Astrocyte (in vitro differentiated cells and primary cell): ENCODE measurements around the gene RAET1G.

ENCODE experiments used
- EZH2 ChIP-seq: IDR thresholded peaks from 2 replicates; pipeline ENCODE4 v1.6.1; 2012; ENCODE audit warnings: mild to moderate bottlenecking, low read length, inconsistent platforms; ENCODE audit not compliant: insufficient read depth
- TF ChIP-seq, protein P1 (sequence below): IDR thresholded peaks from 2 replicates; pipeline ENCODE4 v1.5.1; 2011; ENCODE audit warnings: low read depth, mild to moderate bottlenecking, inconsistent platforms, low read length, moderate library complexity; ENCODE audit not compliant: insufficient read depth

DNA sequence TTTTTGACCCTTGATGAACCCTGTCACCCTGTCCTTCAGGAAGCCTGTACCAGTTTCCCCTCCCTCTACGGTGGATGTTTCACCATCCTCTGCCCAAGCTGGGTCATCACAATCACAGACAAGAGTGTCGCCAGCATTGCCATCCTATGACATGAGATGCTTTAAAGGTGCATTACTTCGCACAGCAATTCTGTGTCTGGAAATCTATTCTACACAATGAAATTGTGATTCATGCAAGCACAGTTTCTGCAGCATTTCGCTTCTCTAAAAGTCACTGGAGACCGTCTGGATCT, 16.4 kb upstream of the RAET1G start:
- TF ChIP-seq, protein P1, sequence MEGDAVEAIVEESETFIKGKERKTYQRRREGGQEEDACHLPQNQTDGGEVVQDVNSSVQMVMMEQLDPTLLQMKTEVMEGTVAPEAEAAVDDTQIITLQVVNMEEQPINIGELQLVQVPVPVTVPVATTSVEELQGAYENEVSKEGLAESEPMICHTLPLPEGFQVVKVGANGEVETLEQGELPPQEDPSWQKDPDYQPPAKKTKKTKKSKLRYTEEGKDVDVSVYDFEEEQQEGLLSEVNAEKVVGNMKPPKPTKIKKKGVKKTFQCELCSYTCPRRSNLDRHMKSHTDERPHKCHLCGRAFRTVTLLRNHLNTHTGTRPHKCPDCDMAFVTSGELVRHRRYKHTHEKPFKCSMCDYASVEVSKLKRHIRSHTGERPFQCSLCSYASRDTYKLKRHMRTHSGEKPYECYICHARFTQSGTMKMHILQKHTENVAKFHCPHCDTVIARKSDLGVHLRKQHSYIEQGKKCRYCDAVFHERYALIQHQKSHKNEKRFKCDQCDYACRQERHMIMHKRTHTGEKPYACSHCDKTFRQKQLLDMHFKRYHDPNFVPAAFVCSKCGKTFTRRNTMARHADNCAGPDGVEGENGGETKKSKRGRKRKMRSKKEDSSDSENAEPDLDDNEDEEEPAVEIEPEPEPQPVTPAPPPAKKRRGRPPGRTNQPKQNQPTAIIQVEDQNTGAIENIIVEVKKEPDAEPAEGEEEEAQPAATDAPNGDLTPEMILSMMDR = no peak
- no peak for TF ChIP-seq EZH2
